ENCODE measurements around the gene PTPRT. TPM values are rescaled to one million over a fixed set of nuclear protein-coding genes. Genes with fewer than 3 reads are reported as not detected.

PTPRT gene
- polyA plus RNA-seq, 1 of the 3 experiments (the other 2 are of a cell fraction): not detected

DNA sequence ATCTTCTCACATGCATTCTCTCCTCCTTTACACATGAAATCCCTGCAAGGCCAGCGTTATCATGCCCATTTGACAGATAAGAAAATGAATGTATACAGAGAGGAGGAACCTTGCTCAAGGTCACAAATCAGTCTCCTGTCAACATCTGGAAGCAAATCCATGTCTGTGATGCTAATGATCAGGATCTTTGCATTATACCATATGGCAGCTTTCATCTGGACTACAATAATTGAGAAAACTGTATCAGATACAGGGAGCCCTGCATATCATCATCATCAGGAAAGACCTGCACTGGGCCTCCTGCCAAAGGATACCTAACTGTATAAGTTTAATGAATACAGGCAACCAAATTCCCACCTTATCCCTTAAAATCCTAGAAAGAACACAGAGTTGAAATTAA is 213.7 kb downstream of the PTPRT start:
- Histone ChIP-seq H3K4me3 (ENCODE audit: low read depth in 2 of 2, low read length in 1 of 2) (no peak overlapping the region), H3K36me3 (replicated peaks in 1 of 2; ENCODE audit: control insufficient read depth in 1 of 2, insufficient read depth in 2 of 2, low read length in 1 of 2) (no peaks in the 10 kb centered on the region), H3K79me2 (ENCODE audit: insufficient read depth) (no peaks in the 10 kb centered on the region), H3K4me1 (ENCODE audit: control insufficient read depth in 1 of 2, insufficient read depth in 2 of 2, low read depth in 1 of 2, low read length in 1 of 2) (no peaks in the 10 kb centered on the region), H2AFZ (ENCODE audit: low read depth) (no peak overlapping the region), H3K9me3 (0 out of 2 replicates have a peak, but pooled peaks cover 3% of the 10 kb centered on the region), H3K4me2 (no peak overlapping the region), H3F3A (replicated peaks; ENCODE audit: insufficient read depth) (no peaks in the 10 kb centered on the region), H3K27me3 (ENCODE audit: insufficient read depth) (no peaks in the 10 kb centered on the region), H4K20me1 (ENCODE audit: insufficient read depth) (no peaks in the 10 kb centered on the region), H3K27ac (ENCODE audit: low read depth in 2 of 2, low read length in 1 of 2) (no peak overlapping the region), H3K9me2 (no peaks in the 10 kb centered on the region), H3K9ac (no peak overlapping the region)
- POLR2A ChIA-PET: no interaction called here
- WGBS (ENCODE audit: low lambda C conversion rate): 0% methylated on average over 1 of the region's 1 CpG
- CTCF ChIA-PET: interaction anchor here (1.7 kb wide), 1 partner anchor 213 kb away, joined by 3 read pairs; no protein-coding TSS in a partner anchor
- peak; percentile 30 for DNase-seq
- TF ChIP-seq, protein P1, sequence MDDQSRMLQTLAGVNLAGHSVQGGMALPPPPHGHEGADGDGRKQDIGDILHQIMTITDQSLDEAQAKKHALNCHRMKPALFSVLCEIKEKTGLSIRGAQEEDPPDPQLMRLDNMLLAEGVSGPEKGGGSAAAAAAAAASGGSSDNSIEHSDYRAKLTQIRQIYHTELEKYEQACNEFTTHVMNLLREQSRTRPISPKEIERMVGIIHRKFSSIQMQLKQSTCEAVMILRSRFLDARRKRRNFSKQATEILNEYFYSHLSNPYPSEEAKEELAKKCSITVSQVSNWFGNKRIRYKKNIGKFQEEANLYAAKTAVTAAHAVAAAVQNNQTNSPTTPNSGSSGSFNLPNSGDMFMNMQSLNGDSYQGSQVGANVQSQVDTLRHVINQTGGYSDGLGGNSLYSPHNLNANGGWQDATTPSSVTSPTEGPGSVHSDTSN (IDR thresholded peaks at IDR 0.05): no peak
- peak in 1 of 2 experiments; percentile 14; a peak in 1 of 4 replicates for TF ChIP-seq EP300 (IDR thresholded peaks at IDR 0.05; ENCODE audit: borderline replicate concordance in 1 of 2, low read depth in 1 of 2, low read length in 1 of 2)

- Histone ChIP-seq H3K27ac (ENCODE audit: low read depth in 2 of 2, low read length in 1 of 2) (no peak overlapping the region), H3K79me2 (ENCODE audit: insufficient read depth) (no peaks in the 10 kb centered on the region), H3K9me2 (no peaks in the 10 kb centered on the region), H3K27me3 (ENCODE audit: insufficient read depth) (no peaks in the 10 kb centered on the region), H3K9ac (no peak overlapping the region), H4K20me1 (ENCODE audit: insufficient read depth) (no peaks in the 10 kb centered on the region), H3K36me3 (replicated peaks in 1 of 2; ENCODE audit: control insufficient read depth in 1 of 2, insufficient read depth in 2 of 2, low read length in 1 of 2) (no peaks in the 10 kb centered on the region), H3K9me3 (0 out of 2 replicates have a peak, but pooled peaks cover 3% of the 10 kb centered on the region), H3K4me3 (ENCODE audit: low read depth in 2 of 2, low read length in 1 of 2) (no peak overlapping the region), H3K4me1 (ENCODE audit: control insufficient read depth in 1 of 2, insufficient read depth in 2 of 2, low read depth in 1 of 2, low read length in 1 of 2) (no peaks in the 10 kb centered on the region), H3F3A (replicated peaks; ENCODE audit: insufficient read depth) (no peaks in the 10 kb centered on the region), H2AFZ (ENCODE audit: low read depth) (no peak overlapping the region), H3K4me2 (no peak overlapping the region)
- WGBS (ENCODE audit: low lambda C conversion rate): 44% methylated on average over 8 of the region's 8 CpGs
- DNase-seq: no peak
- POLR2A ChIA-PET: no interaction called here
- CTCF ChIA-PET: interaction anchor here (0.6 to 1.7 kb wide), 2 partner anchors 12 to 215 kb away, joined by 3 read pairs; no protein-coding TSS in a partner anchor
- TF ChIP-seq IRF3 (IDR thresholded peaks at IDR 0.05; ENCODE audit: low read depth, low read length) (no peak), CTCF (IDR thresholded peaks at IDR 0.05) (no peak), EZH2phosphoT487 (IDR thresholded peaks at IDR 0.05; ENCODE audit: borderline replicate concordance, low read depth) (no peak), RAD21 (IDR thresholded peaks at IDR 0.05; ENCODE audit: low read length) (no peak), ELF1 (IDR thresholded peaks at IDR 0.05) (no peak), CHD2 (IDR thresholded peaks at IDR 0.05; ENCODE audit: low read length, partially characterized antibody) (no peak), POLR2AphosphoS5 (IDR thresholded peaks at IDR 0.05; ENCODE audit: low read depth, low read length) (no peak), TCF12 (IDR thresholded peaks at IDR 0.05) (no peak), RCOR1 (IDR thresholded peaks at IDR 0.05; ENCODE audit: low read length) (no peak), NFIC (IDR thresholded peaks at IDR 0.05; ENCODE audit: borderline replicate concordance) (no peak), REST (IDR thresholded peaks at IDR 0.05; ENCODE audit: low read depth, low read length) (no peak), EP300 (IDR thresholded peaks at IDR 0.05; ENCODE audit: borderline replicate concordance in 1 of 2, low read depth in 1 of 2, low read length in 1 of 2) (no peak), RFX5 (IDR thresholded peaks at IDR 0.05; ENCODE audit: low read length) (no peak)
Observed at GRCh38 chr20:42974347-42974746, 215.4 kb downstream of the PTPRT start.

Data from SK-N-SH (cell line).